Liver (tissue), 9 donors: Measurements from ENCODE around the gene RASSF1. TPM values are rescaled to one million over a fixed set of nuclear protein-coding genes. Genes with fewer than 3 reads are reported as not detected.
A peak's percentile ranks its signal among the peaks of the same experiment; 100 is the strongest.

Source experiments
- DNase-seq: peaks from one replicate; pipeline ENCODE4 v3.0.0-alpha.2; 2017; ENCODE audit warnings: low spot score
- H3K27ac ChIP-seq, 2 donors: one replicate each; pipeline ENCODE4 v1.7.0; 2013; ENCODE audit warnings: inconsistent platforms in 2 of 2, low read length in 2 of 2, control low read depth in 1 of 2, low read depth in 1 of 2, mild to moderate bottlenecking in 1 of 2
- H3K27me3 ChIP-seq, 4 donors: one replicate each; pipeline versions ENCODE4 v1.6.1 to v1.7.0; 2013; ENCODE audit warnings: low read length in 3 of 4, inconsistent platforms in 1 of 4, mild to moderate bottlenecking in 1 of 4, moderate library complexity in 1 of 4; ENCODE audit not compliant: control insufficient read depth in 4 of 4, insufficient read depth in 4 of 4
- H3K36me3 ChIP-seq, 4 donors: one replicate each; pipeline versions ENCODE4 v1.6.1 to v1.7.0; 2013; ENCODE audit warnings: low read length in 3 of 4, mild to moderate bottlenecking in 3 of 4, low read depth in 1 of 4, moderate library complexity in 1 of 4; ENCODE audit not compliant: control insufficient read depth in 4 of 4, insufficient read depth in 3 of 4
- H3K4me1 ChIP-seq, 4 donors: one replicate each; pipeline versions ENCODE4 v1.6.1 to v1.7.0; 2013; ENCODE audit warnings: low read length in 3 of 4, mild to moderate bottlenecking in 3 of 4, moderate library complexity in 1 of 4; ENCODE audit not compliant: control insufficient read depth in 4 of 4, insufficient read depth in 4 of 4
- H3K4me3 ChIP-seq, 3 donors: one replicate each; pipeline versions ENCODE4 v1.6.1 to v1.7.0; 2013; ENCODE audit warnings: low read length in 3 of 3, control low read depth in 1 of 3, low read depth in 1 of 3, mild to moderate bottlenecking in 1 of 3
- H3K9ac ChIP-seq, 2 donors: one replicate each; pipeline ENCODE4 v1.7.0; 2013; ENCODE audit warnings: low read length in 2 of 2, mild to moderate bottlenecking in 2 of 2, moderate library complexity in 2 of 2, control low read depth in 1 of 2, low read depth in 1 of 2
- H3K9me3 ChIP-seq, 4 donors: one replicate each; pipeline versions ENCODE4 v1.6.1 to v1.7.0; 2013; ENCODE audit warnings: low read length in 3 of 4; ENCODE audit not compliant: control insufficient read depth in 4 of 4
- ATF3 ChIP-seq: IDR thresholded peaks from 2 replicates; pipeline ENCODE4 v1.6.1; 2016; ENCODE audit warnings: antibody characterized with exemption
- CTCF ChIP-seq: fragments of 150-350 bp; IDR thresholded peaks from 2 replicates; pipeline ENCODE4 v1.5.1; 2017; ENCODE audit warnings: improper control_type of control experiment, low read depth, low read length; ENCODE audit not compliant: missing input control
- EGR1 ChIP-seq, 2 donors: IDR thresholded peaks; 2 replicates each; pipeline ENCODE4 v1.6.1; 2016 to 2018; ENCODE audit warnings: antibody characterized with exemption in 2 of 2, low read depth in 2 of 2
- FOXA1 ChIP-seq: IDR thresholded peaks from 2 replicates; pipeline ENCODE4 v1.6.1; 2016; ENCODE audit warnings: antibody characterized with exemption
- FOXA2 ChIP-seq: IDR thresholded peaks from 2 replicates; pipeline ENCODE4 v1.6.1; 2016; ENCODE audit warnings: antibody characterized with exemption
- GABPA ChIP-seq, 2 donors: IDR thresholded peaks in 1 of 2; conservative IDR thresholded peaks in 1 of 2; 2 replicates each; pipeline ENCODE4 v1.6.1; 2016; ENCODE audit warnings: antibody characterized with exemption in 2 of 2, mild to moderate bottlenecking in 1 of 2, moderate library complexity in 1 of 2
- HNF4A ChIP-seq, 2 donors: conservative IDR thresholded peaks; 2 replicates each; pipeline ENCODE4 v1.6.1; 2016; ENCODE audit warnings: antibody characterized with exemption in 2 of 2, mild to moderate bottlenecking in 2 of 2
- HNF4G ChIP-seq: IDR thresholded peaks from 2 replicates; pipeline ENCODE4 v1.6.1; 2016; ENCODE audit warnings: antibody characterized with exemption
- JUND ChIP-seq, 2 donors: IDR thresholded peaks; 2 replicates each; pipeline ENCODE4 v1.6.1; 2016; ENCODE audit warnings: antibody characterized with exemption in 2 of 2
- MAX ChIP-seq: IDR thresholded peaks from 2 replicates; pipeline ENCODE4 v1.6.1; 2016; ENCODE audit warnings: antibody characterized with exemption
- NR2F2 ChIP-seq: IDR thresholded peaks from 2 replicates; pipeline ENCODE4 v1.6.1; 2016; ENCODE audit warnings: antibody characterized with exemption
- RAD21 ChIP-seq, 2 donors: IDR thresholded peaks; 2 replicates each; pipeline ENCODE4 v1.6.1; 2016; ENCODE audit warnings: antibody characterized with exemption in 2 of 2, mild to moderate bottlenecking in 2 of 2
- REST ChIP-seq: IDR thresholded peaks from 2 replicates; pipeline ENCODE4 v1.6.1; 2016; ENCODE audit warnings: antibody characterized with exemption, mild to moderate bottlenecking
- RXRA ChIP-seq, 2 donors: IDR thresholded peaks; 2 replicates each; pipeline ENCODE4 v1.6.1; 2017 to 2018; ENCODE audit warnings: antibody characterized with exemption in 2 of 2, mild to moderate bottlenecking in 1 of 2
- SP1 ChIP-seq: IDR thresholded peaks from 2 replicates; pipeline ENCODE4 v1.6.1; 2018; ENCODE audit warnings: antibody characterized with exemption, mild to moderate bottlenecking
- TAF1 ChIP-seq: conservative IDR thresholded peaks from 2 replicates; pipeline ENCODE4 v1.6.1; 2016; ENCODE audit warnings: antibody characterized with exemption, mild to moderate bottlenecking
- YY1 ChIP-seq: IDR thresholded peaks from 2 replicates; pipeline ENCODE4 v1.6.1; 2016; ENCODE audit warnings: antibody characterized with exemption, mild to moderate bottlenecking
- ZBTB33 ChIP-seq: IDR thresholded peaks from 2 replicates; pipeline ENCODE4 v1.6.1; 2016; ENCODE audit warnings: antibody characterized with exemption
- WGBS: extraction: QIAGEN DNeasy Blood & Tissue Kit; methylation state at CpG from one replicate; pipeline ENCODE4 v1.1.7; 2013; 5-methylcytosine and 5-hydroxymethylcytosine counted together
- polyA plus RNA-seq, 2 donors: library from polyadenylated mRNA; stranded (reverse) in 1 of 2; unstranded in 1 of 2; fragments of 200-250 nt in 1 of 2; fragments of >200 nt in 1 of 2; fragmentation: Nextera tagmentation in 1 of 2; extraction: Ambion mirVana in 1 of 2; gene quantifications; one replicate each; pipeline versions ENCODE4 v1.2.1 to v1.2.3, GENCODE V29; 2013 to 2015
- total RNA-seq, 2 donors: library from RNA; depleted of rRNA; stranded (reverse); fragments of >200 nt; gene quantifications; one replicate each; pipeline ENCODE4 v1.2.3, GENCODE V29; 2014
- donor health status: healthy.
- donor health status: healthy.
- donor health status: healthy.
- donor health status: healthy.
- donor health status: healthy.

Gene RASSF1
- total and polyA plus RNA-seq, 4 donors = 6.5 to 13.2 (median 11.2) TPM

- Histone ChIP-seq H3K4me3 (peak overlapping the region; percentile 81 to 96 (median 95)), H3K36me3 (peaks cover 0 to 11% (median 2%) of the 10 kb centered on the region in 4 donors)
Observed at GRCh38 chr3:50321336-50322114, 19.1 kb downstream of the RASSF1 start.

More at GRCh38 chr3:50321336-50322114, 19.1 kb downstream of the RASSF1 start:
- Histone ChIP-seq H3K27ac (peak overlapping the region; percentile 98 to 99), H3K9me3 (no peaks in the 10 kb centered on the region), H3K4me1 (peaks cover 15 to 71% (median 53%) of the 10 kb centered on the region in 4 donors), H3K27me3 (no peaks in the 10 kb centered on the region), H3K9ac (peak overlapping the region; percentile 94 to 97)
- DNase-seq = peak; percentile 88
- TF ChIP-seq MAX (peak; percentile 99), NR2F2 (peak; percentile 71), EGR1 (IDR thresholded peaks at IDR 0.05; ENCODE audit: low read depth in 2 of 2) (peak in 1 of 2 donors; percentile 83), HNF4A (conservative IDR thresholded peaks at IDR 0.05) (peak in 1 of 2 donors; percentile 9), FOXA1 (no peak), ATF3 (no peak), HNF4G (no peak), JUND (IDR thresholded peaks at IDR 0.05) (no peak), GABPA (IDR thresholded peaks at IDR 0.05 in 1 of 2, conservative IDR thresholded peaks at IDR 0.05 in 1 of 2) (no peak), FOXA2 (no peak), RXRA (IDR thresholded peaks at IDR 0.05) (peak; percentile 4 to 23), TAF1 (no peak), REST (no peak), CTCF (peak; percentile 31), YY1 (no peak), SP1 (peak; percentile 77), ZBTB33 (no peak), RAD21 (IDR thresholded peaks at IDR 0.05) (peak in 1 of 2 donors; percentile 17)
- WGBS = 2% methylated on average over 59 of the region's 59 CpGs
